Subcutaneous abdominal adipose tissue (tissue), 5 donors: Measurements from ENCODE around the gene SLC26A11.

Experiments used
- H3K27ac ChIP-seq: one replicate; pipeline ENCODE4 v1.7.0; 2013; ENCODE audit warnings: low read depth, mild to moderate bottlenecking, inconsistent platforms, low read length, moderate library complexity
- H3K27me3 ChIP-seq, 5 donors: one replicate each; pipeline ENCODE4 v1.7.0; 2013; ENCODE audit warnings: low read length in 5 of 5, inconsistent platforms in 1 of 5; ENCODE audit not compliant: control insufficient read depth in 5 of 5, insufficient read depth in 4 of 5
- H3K36me3 ChIP-seq, 5 donors: one replicate each; pipeline ENCODE4 v1.7.0; 2013; ENCODE audit warnings: low read length in 5 of 5; ENCODE audit not compliant: control insufficient read depth in 5 of 5, insufficient read depth in 5 of 5
- H3K4me1 ChIP-seq, 5 donors: one replicate each; pipeline ENCODE4 v1.7.0; 2013; ENCODE audit warnings: low read length in 5 of 5, mild to moderate bottlenecking in 3 of 5, moderate library complexity in 1 of 5; ENCODE audit not compliant: control insufficient read depth in 5 of 5, insufficient read depth in 5 of 5
- H3K4me3 ChIP-seq, 5 donors: one replicate each; pipeline ENCODE4 v1.7.0; 2013; ENCODE audit warnings: low read length in 5 of 5, low read depth in 1 of 5
- H3K9ac ChIP-seq, 5 donors: one replicate each; pipeline ENCODE4 v1.7.0; 2013; ENCODE audit warnings: low read length in 5 of 5, mild to moderate bottlenecking in 4 of 5, moderate library complexity in 3 of 5
- H3K9me3 ChIP-seq, 5 donors: one replicate each; pipeline ENCODE4 v1.7.0; 2013; ENCODE audit warnings: low read length in 5 of 5; ENCODE audit not compliant: control insufficient read depth in 5 of 5
- donor health status: healthy.
- donor health status: healthy.
- donor health status: healthy.
- donor health status: healthy.
- donor health status: healthy.

The SLC26A11 gene

GRCh38 chr17:80220054-80220735 lies at the start of gene SLC26A11, which contains the start of gene SGSH:
SLC26A11 (plus strand) TSS chr17:80220427; CDS start chr17:80221561, 1,134 bp downstream.
SGSH (minus strand) TSS chr17:80220333; CDS start chr17:80220313, 20 bp downstream.
- peaks cover 0 to 35% (median 20%) of the 10 kb centered on the region in 5 donors for H3K36me3 ChIP-seq
- no peaks in the 10 kb centered on the region for H3K27me3 ChIP-seq
- H3K9me3 ChIP-seq, result no peaks in the 10 kb centered on the region
- H3K4me1 ChIP-seq, result peaks cover 4 to 28% (median 22%) of the 10 kb centered on the region in 5 donors
- peak within 1 kb of the TSS; percentile 83 for H3K27ac ChIP-seq
- peak within 1 kb of the TSS; percentile 26 to 96 (median 83) for H3K9ac ChIP-seq
- H3K4me3 ChIP-seq, result peak within 1 kb of the TSS; percentile 69 to 95 (median 89)

GRCh38 chr17:80171681-80172080 lies 48.5 kb upstream of the SLC26A11 start:
- H3K27ac ChIP-seq, result no peak overlapping the region
- no peaks in the 10 kb centered on the region for H3K9me3 ChIP-seq
- no peak overlapping the region for H3K4me3 ChIP-seq
- peaks cover 3 to 6% (median 4%) of the 10 kb centered on the region in 5 donors for H3K27me3 ChIP-seq
- no peaks in the 10 kb centered on the region for H3K36me3 ChIP-seq
- H3K9ac ChIP-seq, result no peak overlapping the region
- no peaks in the 10 kb centered on the region for H3K4me1 ChIP-seq

- no peak overlapping the region for H3K4me3 ChIP-seq
- H3K9me3 ChIP-seq, result no peaks in the 10 kb centered on the region
Observed at GRCh38 chr17:80173126-80173525, 47.1 kb upstream of the SLC26A11 start.

DNA sequence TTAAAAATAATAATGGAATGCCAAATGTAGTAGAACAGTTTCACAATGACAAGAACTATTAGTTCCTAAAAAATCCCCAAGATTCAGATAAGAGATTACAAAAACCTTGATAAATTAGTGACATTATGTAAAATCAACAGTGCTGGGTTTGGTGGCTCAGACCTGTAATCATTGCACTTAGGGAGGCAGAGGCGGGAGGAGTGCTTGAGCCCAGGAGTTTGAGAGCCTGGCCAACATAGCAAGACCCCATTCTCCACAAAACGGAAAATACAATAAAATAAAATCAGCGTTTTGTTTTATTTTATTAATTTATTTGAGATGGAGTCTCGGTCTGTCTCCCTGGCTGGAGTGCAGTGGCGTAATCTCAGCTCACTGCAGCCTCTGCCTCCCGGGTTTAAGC lies 46.3 kb upstream of the SLC26A11 start:
- H3K36me3 ChIP-seq, result no peaks in the 10 kb centered on the region
- H3K27ac ChIP-seq, result no peak overlapping the region
- H3K4me3 ChIP-seq, result no peak overlapping the region
- H3K27me3 ChIP-seq, result peaks cover 3 to 8% (median 6%) of the 10 kb centered on the region in 5 donors
- H3K4me1 ChIP-seq, result peaks cover 0 to 2% (median 0%) of the 10 kb centered on the region in 5 donors
- no peaks in the 10 kb centered on the region for H3K9me3 ChIP-seq
- no peak overlapping the region for H3K9ac ChIP-seq

More at GRCh38 chr17:80173126-80173525, 47.1 kb upstream of the SLC26A11 start:
- Histone ChIP-seq H3K9ac (no peak overlapping the region), H3K27me3 (peaks cover 3 to 8% (median 6%) of the 10 kb centered on the region in 5 donors), H3K36me3 (no peaks in the 10 kb centered on the region), H3K27ac (no peak overlapping the region), H3K4me1 (peaks cover 0 to 2% (median 0%) of the 10 kb centered on the region in 5 donors)

GRCh38 chr17:80176757-80177156 lies 43.5 kb upstream of the SLC26A11 start:
- Histone ChIP-seq H3K9me3 (no peaks in the 10 kb centered on the region), H3K27ac (no peak overlapping the region), H3K4me3 (no peak overlapping the region), H3K36me3 (no peaks in the 10 kb centered on the region), H3K4me1 (peaks cover 0 to 2% (median 0%) of the 10 kb centered on the region in 5 donors), H3K27me3 (peaks cover 0 to 12% (median 10%) of the 10 kb centered on the region in 5 donors), H3K9ac (no peak overlapping the region)

DNA sequence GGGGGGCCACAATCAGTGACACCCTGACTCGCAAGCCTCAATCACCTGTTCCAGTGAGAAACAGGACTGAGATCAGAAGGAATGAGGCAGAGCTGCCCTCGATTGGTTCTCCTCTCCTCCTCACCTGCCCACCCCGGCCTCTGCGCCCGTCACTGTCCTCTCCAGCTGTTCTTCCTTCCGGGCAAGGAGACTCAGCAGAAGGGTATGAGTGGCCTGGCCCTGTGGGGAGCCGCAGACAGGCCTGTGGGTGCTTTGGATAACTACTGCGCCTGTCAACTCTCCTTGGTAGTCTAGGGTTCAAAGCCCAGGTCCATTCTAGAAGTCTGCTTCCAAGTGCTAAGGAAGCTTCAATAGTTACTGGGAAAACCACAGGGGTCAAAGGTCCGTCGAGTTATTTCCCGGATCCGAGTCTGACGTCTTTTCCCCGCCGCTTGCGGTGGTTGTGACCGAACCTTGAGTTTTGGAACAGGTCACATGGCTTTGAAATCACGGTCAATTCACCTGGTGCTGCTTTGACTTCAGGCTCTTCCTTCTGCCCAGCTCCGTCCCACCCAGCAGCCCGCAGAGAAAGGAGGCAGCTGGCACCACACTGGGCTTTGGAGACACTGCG lies 42.1 kb upstream of the SLC26A11 start:
- H3K36me3 ChIP-seq, result no peaks in the 10 kb centered on the region
- no peak overlapping the region for H3K27ac ChIP-seq
- no peak overlapping the region for H3K9ac ChIP-seq
- no peaks in the 10 kb centered on the region for H3K9me3 ChIP-seq
- H3K4me1 ChIP-seq, result peaks cover 0 to 2% (median 0%) of the 10 kb centered on the region in 5 donors
- H3K4me3 ChIP-seq, result no peak overlapping the region
- peaks cover 0 to 15% (median 10%) of the 10 kb centered on the region in 5 donors for H3K27me3 ChIP-seq

- H3K9me3 ChIP-seq, result no peaks in the 10 kb centered on the region
- no peak overlapping the region for H3K27ac ChIP-seq
- no peak overlapping the region for H3K9ac ChIP-seq
- peaks cover 0 to 2% (median 0%) of the 10 kb centered on the region in 5 donors for H3K4me1 ChIP-seq
- H3K4me3 ChIP-seq, result no peak overlapping the region
- peaks cover 0 to 20% (median 10%) of the 10 kb centered on the region in 5 donors for H3K27me3 ChIP-seq
- no peaks in the 10 kb centered on the region for H3K36me3 ChIP-seq
Observed at GRCh38 chr17:80180192-80180591, 40.0 kb upstream of the SLC26A11 start.

DNA sequence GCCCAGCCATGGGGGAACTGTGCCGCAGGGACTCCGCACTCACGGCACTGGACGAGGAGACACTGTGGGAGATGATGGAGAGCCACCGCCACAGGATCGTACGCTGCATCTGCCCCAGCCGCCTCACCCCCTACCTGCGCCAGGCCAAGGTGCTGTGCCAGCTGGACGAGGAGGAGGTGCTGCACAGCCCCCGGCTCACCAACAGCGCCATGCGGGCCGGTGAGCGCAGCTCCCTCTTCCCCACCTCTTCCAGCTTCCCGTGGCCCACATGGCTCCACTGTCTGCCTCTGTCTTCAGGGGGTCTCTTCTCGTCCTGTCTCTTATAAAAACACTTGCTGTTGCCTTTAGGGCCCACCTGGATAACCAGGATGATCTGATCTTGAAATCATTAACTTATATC lies 38.8 kb upstream of the SLC26A11 start:
- H3K9me3 ChIP-seq, result no peaks in the 10 kb centered on the region
- no peak overlapping the region for H3K9ac ChIP-seq
- H3K27me3 ChIP-seq, result peaks cover 0 to 15% (median 8%) of the 10 kb centered on the region in 5 donors
- H3K27ac ChIP-seq, result no peak overlapping the region
- H3K4me1 ChIP-seq, result peaks cover 0 to 2% (median 0%) of the 10 kb centered on the region in 5 donors
- H3K36me3 ChIP-seq, result no peaks in the 10 kb centered on the region
- H3K4me3 ChIP-seq, result no peak overlapping the region

GRCh38 chr17:80182118-80182844 lies 37.9 kb upstream of the SLC26A11 start:
- H3K9me3 ChIP-seq, result no peaks in the 10 kb centered on the region
- H3K27ac ChIP-seq, result no peak overlapping the region
- H3K27me3 ChIP-seq, result peaks cover 0 to 12% (median 9%) of the 10 kb centered on the region in 5 donors
- no peak overlapping the region for H3K9ac ChIP-seq
- H3K4me3 ChIP-seq, result no peak overlapping the region
- peaks cover 0 to 4% (median 3%) of the 10 kb centered on the region in 5 donors for H3K4me1 ChIP-seq
- no peaks in the 10 kb centered on the region for H3K36me3 ChIP-seq
